Posterior vena cava (tissue), 2 donors: ENCODE measurements around the gene VEZT. TPM values are rescaled to one million over a fixed set of nuclear protein-coding genes. Genes with fewer than 3 reads are reported as not detected.

Experiments
- DNase-seq: peaks from one replicate; pipeline ENCODE4 v3.0.0-alpha.2; 2020; ENCODE audit warnings: low spot score
- intact Hi-C, 2 donors: fragments of 100-400 bp; cut with DNase I; formaldehyde crosslinking; loops; one replicate each; pipeline versions ENCODE4 v1.14.1 to v1.14.2; 2022 to 2023
- total RNA-seq, 2 donors: library from RNA; stranded (reverse); fragmentation: NEBNext Ultra II Directional; extraction: Animal tissue kit (Norgen Biotek cat#: 25700); gene quantifications; one replicate each; pipeline ENCODE4 v1.2.1, GENCODE V29; 2021
- donor health status: DM: yes; HTN: yes; CAD: no.
- donor health status: DM: yes; HTN: yes; CAD: no.

The VEZT gene
- total RNA-seq, 2 donors from 2014 or later: 58.7 to 76.6 TPM

- no peak for DNase-seq
- intact Hi-C loops: no loop called here
These were observed 24.3 kb downstream of the VEZT start for GRCh38 chr12:95241761-95242506.

GRCh38 chr12:95243497-95244183, 26.0 kb downstream of the VEZT start:
- no peak for DNase-seq
- intact Hi-C loops: no loop called here

- intact Hi-C loops: no loop called here
- no peak for DNase-seq
These were observed 26.7 kb downstream of the VEZT start for GRCh38 chr12:95244350-95244749.

DNA sequence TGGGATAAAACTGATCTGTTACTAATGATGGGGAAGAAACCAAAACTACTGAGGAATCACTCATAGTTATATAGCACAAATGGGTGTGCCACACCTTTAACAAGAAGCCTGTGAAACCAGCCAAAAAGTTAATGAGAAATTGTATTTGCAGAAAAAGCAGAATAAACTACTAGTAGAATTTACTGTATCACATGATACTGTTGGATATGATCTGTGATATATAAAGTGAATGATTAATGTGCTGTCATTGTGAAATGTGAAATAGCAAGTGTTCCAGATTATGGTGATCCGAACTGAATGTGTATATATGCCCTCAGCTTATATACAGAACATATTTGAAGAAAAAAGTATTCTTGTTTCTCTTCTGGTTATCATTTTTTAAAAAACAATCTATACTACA, 30.5 kb downstream of the VEZT start:
- intact Hi-C loops: no loop called here
- DNase-seq: no peak

- intact Hi-C loops: no loop called here
- DNase-seq: no peak
These were observed 31.2 kb downstream of the VEZT start for GRCh38 chr12:95248604-95249360.

DNA sequence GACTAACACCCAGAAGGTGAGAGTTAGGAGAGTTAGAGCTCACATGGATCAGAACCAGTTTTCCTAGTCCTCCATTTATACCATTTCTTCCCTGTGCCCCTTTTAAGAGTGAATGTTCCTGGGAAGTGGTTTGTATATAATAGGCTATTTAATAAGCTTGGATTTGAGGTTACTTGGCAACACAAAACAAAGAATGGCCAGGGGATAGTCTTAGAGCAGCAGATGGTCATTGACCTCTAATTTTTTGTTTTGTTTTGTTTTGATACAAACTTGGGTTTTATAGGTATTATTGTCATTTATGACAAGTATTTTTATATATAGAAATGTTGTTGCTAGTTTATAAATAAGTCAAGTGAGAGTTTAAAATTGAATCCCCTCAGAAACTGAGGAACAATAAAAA, 35.8 kb downstream of the VEZT start:
- no peak for DNase-seq
- intact Hi-C loops: no loop called here

DNA sequence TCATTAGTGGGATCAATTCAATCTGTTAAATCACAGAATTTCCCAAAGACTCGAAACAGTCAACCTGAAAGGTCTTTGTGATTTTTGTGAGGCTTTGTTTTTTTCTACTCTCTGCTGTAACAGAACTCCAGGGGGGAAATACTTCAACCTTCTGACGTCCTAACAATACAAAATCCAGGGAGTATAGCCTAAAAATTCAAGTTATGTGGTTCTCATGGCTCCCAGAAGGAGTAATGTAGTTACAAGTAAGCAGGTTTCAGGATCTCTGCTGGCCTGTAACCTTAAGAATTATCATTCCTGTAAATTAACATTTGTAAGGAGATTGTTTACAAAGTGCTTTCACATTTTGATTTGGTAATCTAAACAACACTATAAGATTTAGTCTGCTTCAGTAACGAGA, 39.9 kb downstream of the VEZT start:
- no peak for DNase-seq
- intact Hi-C loops: no loop called here

GRCh38 chr12:95258151-95258550, 40.5 kb downstream of the VEZT start:
- DNase-seq: no peak
- intact Hi-C loops: no loop called here

- no peak for DNase-seq
- intact Hi-C loops: no loop called here
These were observed 41.2 kb downstream of the VEZT start for GRCh38 chr12:95258803-95259202.

GRCh38 chr12:95259368-95259767, 41.8 kb downstream of the VEZT start:
- DNase-seq: no peak
- intact Hi-C loops: no loop called here

GRCh38 chr12:95261109-95261508, 43.5 kb downstream of the VEZT start:
- DNase-seq: no peak
- intact Hi-C loops: no loop called here

DNA sequence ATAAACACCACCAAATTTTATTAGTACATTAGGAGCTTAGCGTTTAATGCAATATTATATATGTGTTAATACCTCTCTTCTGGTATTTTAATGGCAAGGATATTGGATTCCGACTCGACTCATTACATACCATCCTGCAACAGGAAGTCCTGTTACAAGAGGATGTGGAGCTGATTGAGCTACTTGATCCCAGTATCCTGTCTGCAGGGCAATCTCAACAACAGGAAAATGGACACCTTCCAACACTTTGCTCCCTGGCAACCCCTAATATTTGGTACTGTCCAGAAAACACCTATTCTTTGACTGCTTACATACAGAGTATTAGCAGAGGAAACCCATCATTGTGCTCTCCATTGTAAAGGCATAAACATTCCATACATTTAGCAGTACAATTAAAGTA, 45.2 kb downstream of the VEZT start:
- intact Hi-C loops: no loop called here
- no peak for DNase-seq

DNA sequence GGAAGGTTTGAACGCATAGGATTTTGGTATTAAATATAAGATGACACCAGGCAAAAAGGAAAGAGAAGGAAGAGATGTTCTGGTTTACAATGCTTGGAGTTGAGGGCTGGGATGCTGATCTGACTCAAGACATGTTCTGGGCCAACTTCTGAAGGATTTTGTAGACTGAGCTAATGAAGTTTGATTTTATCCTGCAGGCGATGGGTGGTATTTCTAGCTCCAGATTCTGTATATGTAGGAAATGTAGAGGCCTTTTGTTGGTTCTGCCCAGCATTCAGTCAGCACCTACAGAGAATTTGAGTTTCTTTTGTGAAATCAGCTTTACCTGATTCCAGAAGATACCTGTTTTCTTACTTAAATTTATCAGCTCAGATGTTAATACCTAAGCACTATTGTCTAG, 48.2 kb downstream of the VEZT start:
- intact Hi-C loops: no loop called here
- no peak for DNase-seq

GRCh38 chr12:95266254-95266653, 48.6 kb downstream of the VEZT start:
- intact Hi-C loops: no loop called here
- DNase-seq: no peak

DNA sequence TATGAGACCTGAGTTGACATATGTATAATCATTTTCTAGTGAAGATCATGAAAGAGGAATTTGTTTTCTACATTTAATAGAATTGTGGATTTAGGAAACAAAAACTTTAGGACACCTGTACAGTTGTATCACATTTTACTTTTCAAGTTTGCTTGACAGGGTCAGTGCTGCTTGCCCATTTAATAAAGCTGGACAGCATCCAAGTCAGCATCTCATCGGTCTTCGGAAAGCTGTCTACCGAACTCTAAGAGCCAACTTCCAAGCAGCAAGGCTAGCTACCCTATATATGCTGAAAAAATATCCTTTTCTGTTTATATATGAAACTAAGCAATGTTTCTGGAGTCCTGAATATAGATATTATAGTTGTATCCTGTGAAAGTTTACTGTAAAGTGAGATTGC, 52.3 kb downstream of the VEZT start:
- intact Hi-C loops: no loop called here
- DNase-seq: no peak

DNA sequence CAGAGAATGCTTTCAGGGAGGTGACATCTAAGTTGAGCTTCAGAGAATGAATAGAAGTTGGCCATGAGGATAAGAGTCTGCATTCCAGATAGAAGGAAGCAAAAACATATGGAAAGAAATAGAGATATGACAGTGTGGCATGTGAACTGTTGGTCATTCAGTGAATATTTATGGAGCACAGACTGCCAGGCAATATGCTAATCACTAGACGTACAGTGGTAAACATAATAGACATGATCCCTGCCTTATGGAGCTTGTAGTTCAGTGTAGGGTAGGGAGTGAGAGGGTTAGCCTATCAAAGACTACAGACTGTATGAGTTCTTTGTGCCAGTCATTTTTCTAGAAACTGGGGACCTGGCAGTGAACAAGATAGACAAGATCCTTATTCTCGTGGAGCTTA, 53.9 kb downstream of the VEZT start:
- DNase-seq: no peak
- intact Hi-C loops: no loop called here

DNA sequence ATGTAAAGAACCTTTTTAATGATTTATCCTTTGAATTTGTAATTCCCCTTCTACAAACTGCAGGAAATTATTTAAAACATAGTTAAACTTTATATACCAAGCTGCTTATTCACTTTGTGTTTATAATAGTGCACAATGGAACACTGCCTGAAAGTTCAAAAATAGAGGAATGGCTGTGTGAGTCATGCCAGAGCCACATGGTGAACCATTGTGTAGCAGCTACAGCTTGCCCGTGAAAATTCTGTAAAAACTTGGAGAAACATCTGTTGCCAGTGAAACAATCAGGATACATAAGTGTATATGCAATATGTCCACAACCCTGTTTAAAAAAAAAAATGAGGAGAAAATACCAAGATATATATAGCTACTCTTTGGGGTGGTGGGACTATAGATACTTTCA, 59.5 kb downstream of the VEZT start:
- intact Hi-C loops: no loop called here
- no peak for DNase-seq

- intact Hi-C loops: no loop called here
- DNase-seq: no peak
These were observed 62.2 kb downstream of the VEZT start for GRCh38 chr12:95279856-95280255.

DNA sequence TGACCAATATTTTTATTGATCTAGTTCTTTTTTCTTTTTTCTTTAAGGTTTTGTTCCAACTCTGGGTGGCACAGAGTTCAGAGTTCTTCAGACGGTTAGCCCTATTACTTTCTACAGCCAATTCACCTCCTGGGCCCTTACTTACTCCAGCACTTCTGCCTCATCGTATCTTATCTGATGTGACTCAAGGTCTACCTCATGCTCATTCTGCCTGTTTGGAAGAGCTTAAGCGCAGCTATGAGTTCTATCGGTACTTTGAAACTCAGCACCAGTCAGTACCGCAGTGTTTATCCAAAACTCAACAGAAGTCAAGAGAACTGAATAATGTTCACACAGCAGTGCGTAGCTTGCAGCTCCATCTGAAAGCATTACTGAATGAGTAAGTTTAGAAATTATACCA, 64.7 kb downstream of the VEZT start:
- intact Hi-C loops: no loop called here
- no peak for DNase-seq

DNA sequence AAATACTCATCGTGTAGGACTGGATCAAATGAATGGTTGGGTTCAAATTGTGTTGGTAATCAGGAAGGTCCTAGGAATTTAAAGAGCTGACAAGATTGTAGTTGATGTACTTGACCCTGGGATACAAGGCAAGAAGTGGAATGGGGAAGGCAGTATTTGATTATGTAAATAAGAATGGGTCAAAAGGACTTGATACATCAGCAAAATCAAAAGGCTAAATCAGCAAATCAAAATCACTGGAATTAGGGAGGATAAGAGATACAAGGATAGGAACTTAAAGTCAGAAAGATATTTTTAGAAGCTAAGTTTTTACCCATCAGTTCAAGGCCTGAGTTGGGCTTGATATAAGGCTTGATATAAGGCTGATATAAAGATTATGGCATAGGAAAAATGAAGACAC, 65.8 kb downstream of the VEZT start:
- DNase-seq: no peak

GRCh38 chr12:95286713-95287112, 69.1 kb downstream of the VEZT start:
- intact Hi-C loops: no loop called here
- DNase-seq: no peak

More for the DNA sequence above, 65.8 kb downstream of the VEZT start:
- intact Hi-C loops: no loop called here
